VCaP (cell line): ENCODE results near the gene TMEM18.

ENCODE experiments used
- H3K27ac ChIP-seq: fragments of 450-650 bp; 2 replicates; pipeline ENCODE4 v1.5.1; 2017
- CTCF ChIP-seq: fragments of 450-650 bp; conservative IDR thresholded peaks from 2 replicates; pipeline ENCODE4 v1.5.1; 2017; ENCODE audit warnings: mild to moderate bottlenecking, moderate library complexity

TMEM18 gene

GRCh38 chr2:656676-657075 lies 20.5 kb downstream of the TMEM18 start:
- H3K27ac ChIP-seq, result no peak overlapping the region
- TF ChIP-seq CTCF, result no peak

DNA sequence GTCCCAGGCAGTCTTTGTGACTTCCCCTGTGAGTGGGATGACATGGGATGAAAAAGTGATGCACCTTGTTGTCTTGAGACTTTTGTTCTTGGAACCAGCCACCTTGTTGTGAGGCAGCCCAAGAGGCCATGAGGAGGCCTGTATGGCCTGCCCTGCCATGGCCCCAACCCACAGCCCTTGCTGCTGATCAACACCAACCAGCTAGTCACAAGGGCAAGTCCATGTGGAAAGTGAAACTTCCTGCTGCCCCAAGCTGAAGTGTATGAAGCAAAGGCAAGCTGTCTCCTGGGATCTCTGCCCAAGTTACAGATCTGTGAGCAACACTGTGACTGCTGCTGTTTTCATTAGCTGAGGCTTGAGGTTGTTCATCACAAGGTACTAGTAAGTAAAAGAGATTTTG lies 21.6 kb downstream of the TMEM18 start:
- H3K27ac ChIP-seq, result no peak overlapping the region
- TF ChIP-seq CTCF, result no peak

DNA sequence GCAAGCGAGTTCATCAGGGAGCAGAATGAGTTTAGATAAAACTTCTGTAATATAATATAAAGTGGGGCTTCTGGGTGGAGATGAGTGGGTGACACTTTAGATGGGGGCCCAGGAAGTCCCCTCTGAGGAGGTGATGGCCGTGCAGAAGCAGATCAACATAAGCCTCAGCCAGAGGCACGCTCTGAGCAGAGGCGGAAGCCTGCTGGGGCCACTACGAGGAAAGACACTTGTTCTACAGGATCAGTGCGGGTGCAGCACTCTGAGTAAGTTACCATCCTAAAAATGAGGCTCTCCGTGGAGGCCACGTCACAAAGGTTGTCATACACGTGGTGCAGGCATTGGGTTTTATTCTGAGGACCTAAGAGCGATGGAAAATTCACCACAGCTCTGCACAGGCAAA lies 22.3 kb downstream of the TMEM18 start:
- no peak overlapping the region for H3K27ac ChIP-seq
- TF ChIP-seq CTCF, result no peak

DNA sequence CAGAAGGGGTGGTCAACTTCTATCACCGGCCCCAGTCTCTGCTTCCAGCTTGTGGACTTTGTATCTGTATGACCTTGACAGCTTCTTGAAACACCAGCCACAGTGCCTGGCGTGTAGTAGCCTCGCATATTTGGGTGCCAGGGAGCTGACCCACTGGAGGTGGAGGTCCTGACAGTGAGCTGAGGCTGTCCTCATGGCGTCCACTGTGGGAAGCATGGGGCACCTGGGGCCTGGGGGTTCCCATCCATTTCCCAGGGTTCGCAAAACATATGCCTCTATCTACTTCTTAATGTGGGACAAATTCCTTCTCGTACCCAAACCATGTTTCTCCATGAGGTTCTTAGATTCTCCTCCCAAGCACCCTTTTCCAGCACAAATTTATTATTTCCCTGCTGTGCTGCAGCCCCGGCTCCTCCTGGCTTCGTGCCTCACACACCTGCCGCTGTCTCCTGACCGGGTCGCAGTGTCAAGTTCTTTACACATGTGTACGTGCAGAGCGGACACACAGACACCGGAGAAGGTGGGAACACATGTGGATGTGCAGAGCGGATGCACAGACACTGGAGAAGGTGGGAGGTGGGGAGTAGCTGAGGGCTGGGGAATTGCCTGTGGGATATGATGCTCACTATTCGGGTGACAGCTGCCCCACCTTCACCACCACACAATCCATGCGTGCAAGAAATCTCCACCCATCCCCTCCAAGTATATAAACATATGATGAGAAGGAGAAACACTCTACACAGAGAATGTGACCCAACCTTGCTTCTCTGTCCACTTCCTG lies 23.4 kb downstream of the TMEM18 start:
- no peak for TF ChIP-seq CTCF
- no peak overlapping the region for H3K27ac ChIP-seq

DNA sequence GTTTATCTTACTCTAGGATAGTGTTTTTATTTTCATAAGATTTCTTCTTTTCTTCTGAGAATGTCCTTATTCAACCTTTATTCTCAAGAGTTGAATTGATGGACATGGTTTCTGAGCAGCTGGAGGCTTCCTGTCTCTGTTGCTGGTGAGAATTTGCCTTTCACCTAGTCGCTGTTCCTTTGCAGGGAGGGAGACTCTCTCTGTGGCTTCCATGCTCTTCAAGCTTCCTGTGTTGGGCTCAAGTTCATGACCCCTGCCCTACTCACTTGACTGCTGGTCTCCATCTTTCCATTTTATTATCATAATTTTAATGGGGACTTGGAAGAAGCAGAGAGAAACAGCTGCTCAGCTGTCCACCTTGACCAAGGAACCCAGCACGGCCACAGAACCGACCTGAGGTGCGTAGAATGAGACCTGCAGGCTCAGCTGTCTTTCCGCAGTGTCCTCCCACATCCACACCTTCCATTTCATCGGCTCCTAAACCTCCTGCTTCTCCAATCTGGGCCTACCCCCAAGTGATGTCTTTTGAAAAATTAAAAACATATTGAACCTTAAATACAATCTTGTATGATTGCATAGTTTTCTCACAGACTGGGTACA lies 24.2 kb downstream of the TMEM18 start:
- no peak for TF ChIP-seq CTCF
- no peak overlapping the region for H3K27ac ChIP-seq

- TF ChIP-seq CTCF, result no peak
- H3K27ac ChIP-seq, result no peak overlapping the region
Measured at GRCh38 chr2:651951-652373, 25.2 kb downstream of the TMEM18 start.

DNA sequence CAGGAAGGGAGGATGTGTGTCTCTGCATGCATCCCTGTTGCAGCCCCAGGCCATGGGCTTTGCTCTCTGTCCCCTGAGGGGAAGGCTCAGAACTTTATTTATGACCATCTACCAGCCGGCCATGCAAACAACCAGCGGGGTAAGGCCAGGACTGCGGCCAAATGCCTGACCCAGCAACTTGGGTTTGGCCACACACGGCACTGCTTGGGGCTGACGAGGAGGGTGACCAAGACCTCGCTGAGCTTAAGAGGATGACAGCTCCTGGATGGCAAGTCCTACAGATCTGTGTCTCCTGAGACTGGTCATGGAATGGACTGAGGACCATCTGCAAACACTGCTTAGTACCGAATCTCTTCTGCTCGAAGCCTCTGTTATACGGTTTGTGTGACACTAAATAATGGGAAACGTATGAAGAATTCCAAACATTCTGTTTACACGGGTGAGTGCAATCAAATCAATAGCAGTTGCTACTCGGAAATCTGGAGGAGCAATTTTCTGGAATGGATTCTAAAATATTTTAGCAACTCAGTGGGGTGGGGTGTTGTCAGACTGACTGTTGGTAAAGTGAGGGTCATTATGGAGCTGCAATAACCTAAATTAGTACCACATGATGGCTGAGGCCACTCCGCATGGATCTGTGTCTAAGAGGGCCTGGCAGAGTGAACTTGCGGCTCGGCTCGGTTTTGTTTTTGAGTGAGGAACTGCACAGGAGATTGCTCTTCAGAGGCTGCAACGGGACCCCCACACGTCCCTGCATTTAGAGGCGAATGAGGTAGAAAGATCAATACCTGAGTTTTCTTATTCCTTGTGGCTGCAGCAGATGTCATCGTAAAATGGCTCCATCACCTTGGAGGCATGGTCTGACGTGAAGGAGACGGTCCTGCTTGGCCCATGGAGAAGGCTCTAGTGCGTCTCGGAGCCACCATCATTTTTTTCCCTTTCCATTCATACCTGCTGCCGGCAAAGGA lies 26.6 kb downstream of the TMEM18 start:
- no peak for TF ChIP-seq CTCF
- H3K27ac ChIP-seq, result no peak overlapping the region
